Activated naive CD8-positive, alpha-beta T cell treated with anti-CD3 and anti-CD28 coated beads, Interleukin-2, amount 50 U/mL, for 24 hours (primary cell): ENCODE data around the gene MSANTD4.

Experiments used
- ATAC-seq: fragments of 150-1000 bp; cut with Tn5 transposase; one replicate; pipeline ENCODE4 v1.10.0; 2021
- DNase-seq: peaks from one replicate; pipeline ENCODE4 v3.0.0; 2021
- H3K27ac Mint-ChIP-seq: one replicate; pipeline ENCODE4 v1.8.0; 2021; ENCODE audit warnings: mild to moderate bottlenecking, mixed read lengths
- H3K27me3 Mint-ChIP-seq: one replicate; pipeline ENCODE4 v1.8.0; 2021; ENCODE audit warnings: mixed read lengths
- H3K36me3 Mint-ChIP-seq: one replicate; pipeline ENCODE4 v1.8.0; 2021; ENCODE audit warnings: low read depth, mixed read lengths
- H3K4me1 Mint-ChIP-seq: one replicate; pipeline ENCODE4 v1.8.0; 2021; ENCODE audit warnings: mixed read lengths
- H3K4me3 Mint-ChIP-seq: one replicate; pipeline ENCODE4 v1.8.0; 2021; ENCODE audit warnings: mild to moderate bottlenecking, moderate library complexity, mixed read lengths
- H3K9me3 Mint-ChIP-seq: one replicate; pipeline ENCODE4 v1.8.0; 2021; ENCODE audit warnings: mixed read lengths

The MSANTD4 gene

GRCh38 chr11:105986554-105986953 is 35.5 kb downstream of the MSANTD4 start:
- no peak for ATAC-seq

DNA sequence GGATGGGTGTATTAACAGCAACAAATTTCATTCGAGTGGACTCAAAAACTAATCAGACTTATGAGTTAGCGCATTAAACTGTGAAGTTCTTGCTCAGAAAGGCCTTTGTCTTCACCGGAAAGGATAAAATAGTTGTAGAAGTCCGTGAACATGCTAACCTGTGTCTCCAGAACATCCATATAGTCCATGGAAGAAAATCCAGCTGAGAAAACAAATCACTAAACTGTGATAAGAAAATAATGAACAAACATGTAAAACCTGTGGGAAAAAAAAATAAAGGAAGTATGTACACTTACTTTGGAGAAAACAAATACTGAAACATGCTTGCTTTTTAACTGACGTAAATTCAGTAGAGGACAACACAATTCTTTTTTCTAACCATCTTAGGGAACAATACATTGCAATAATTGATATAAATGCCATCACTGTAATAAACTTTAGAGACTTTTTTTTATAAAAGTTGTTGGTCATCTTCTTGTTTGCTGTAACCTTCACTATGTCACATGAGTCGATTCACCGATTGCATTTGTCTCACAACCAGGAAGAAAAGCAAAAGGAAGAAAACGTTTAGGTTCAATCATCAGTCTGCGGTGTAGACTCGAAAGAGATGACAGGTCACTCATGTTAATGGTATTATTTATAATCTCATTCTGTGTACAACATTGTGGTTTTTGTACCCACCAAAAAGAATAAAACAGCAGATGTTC is 41.9 kb downstream of the MSANTD4 start:
- H3K9me3 Mint-ChIP-seq: peaks cover 4% of the 10 kb centered on the region
- DNase-seq (no peak), ATAC-seq (no peak)
- no peaks in the 10 kb centered on the region for H3K36me3 Mint-ChIP-seq
- H3K27me3 Mint-ChIP-seq: no peaks in the 10 kb centered on the region
- H3K4me3 Mint-ChIP-seq: no peak overlapping the region
- no peaks in the 10 kb centered on the region for H3K4me1 Mint-ChIP-seq
- H3K27ac Mint-ChIP-seq: no peak overlapping the region

More at GRCh38 chr11:105986554-105986953, 35.5 kb downstream of the MSANTD4 start:
- Mint-ChIP-seq H3K9me3 (peaks cover 3% of the 10 kb centered on the region), H3K27me3 (no peaks in the 10 kb centered on the region), H3K36me3 (no peaks in the 10 kb centered on the region), H3K4me3 (no peak overlapping the region), H3K4me1 (no peaks in the 10 kb centered on the region), H3K27ac (no peak overlapping the region)
- DNase-seq: no peak

GRCh38 chr11:105975128-105975527 is 46.9 kb downstream of the MSANTD4 start:
- no peak for ATAC-seq
- no peaks in the 10 kb centered on the region for H3K9me3 Mint-ChIP-seq
- H3K4me1 Mint-ChIP-seq: no peaks in the 10 kb centered on the region
- H3K36me3 Mint-ChIP-seq: no peaks in the 10 kb centered on the region
- DNase-seq: no peak
- H3K27me3 Mint-ChIP-seq: no peaks in the 10 kb centered on the region
- H3K4me3 Mint-ChIP-seq: no peak overlapping the region
- no peak overlapping the region for H3K27ac Mint-ChIP-seq

DNA sequence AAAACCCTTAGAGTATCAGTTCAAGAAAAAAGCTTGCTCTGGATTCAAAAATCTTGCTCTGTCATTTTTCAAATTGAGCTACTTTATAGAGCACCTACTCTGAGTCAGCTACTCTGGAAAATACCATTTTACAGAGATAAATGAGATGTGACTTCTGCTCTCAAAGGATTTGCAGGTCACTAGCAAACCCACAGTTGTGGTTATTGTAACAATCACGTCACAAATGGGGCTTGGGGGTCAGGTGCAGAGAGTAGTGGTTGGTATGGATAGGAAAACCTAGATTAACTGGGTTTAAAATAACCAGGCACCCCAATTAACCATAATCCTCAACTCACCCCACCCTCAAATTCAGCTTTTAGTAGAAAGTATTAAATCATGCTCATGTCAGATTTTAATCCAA is 52.3 kb downstream of the MSANTD4 start:
- Mint-ChIP-seq H3K4me3 (no peak overlapping the region), H3K27ac (no peak overlapping the region), H3K27me3 (no peaks in the 10 kb centered on the region), H3K4me1 (no peaks in the 10 kb centered on the region), H3K36me3 (no peaks in the 10 kb centered on the region), H3K9me3 (no peaks in the 10 kb centered on the region)
- no peak for DNase-seq
- no peak for ATAC-seq

DNA sequence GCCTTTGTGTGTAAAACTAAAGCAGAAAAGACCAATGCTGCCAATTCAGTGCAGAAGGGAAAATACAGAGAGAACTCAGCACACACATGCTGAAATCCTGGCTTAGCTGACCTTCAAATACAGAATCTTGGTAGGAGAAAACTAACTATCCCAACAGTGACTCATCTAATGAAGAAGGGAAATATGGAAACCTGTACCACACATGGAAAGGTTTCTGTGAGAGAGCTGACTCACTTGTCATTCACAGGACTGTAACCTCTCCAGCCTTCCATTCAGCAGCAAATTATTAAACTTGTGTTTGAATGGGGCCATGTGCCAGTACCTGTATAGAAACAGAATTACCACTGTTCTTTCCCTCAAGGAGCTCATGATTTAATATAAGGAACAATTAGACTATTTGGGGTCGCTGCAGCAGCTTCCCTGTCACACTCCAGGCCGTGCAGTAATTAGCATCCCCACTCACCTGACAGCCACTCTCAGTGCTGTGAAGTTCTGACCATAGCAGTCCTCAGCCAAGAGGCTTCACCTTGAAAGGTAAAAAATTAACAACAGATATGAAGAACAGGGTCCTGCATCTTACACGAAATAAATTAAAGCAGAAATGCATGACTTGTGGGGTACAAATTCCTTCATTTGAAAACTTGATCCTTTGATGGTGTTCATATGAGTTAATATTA is 53.9 kb downstream of the MSANTD4 start:
- Mint-ChIP-seq H3K27me3 (no peaks in the 10 kb centered on the region), H3K9me3 (no peaks in the 10 kb centered on the region), H3K27ac (no peak overlapping the region), H3K36me3 (no peaks in the 10 kb centered on the region), H3K4me1 (no peaks in the 10 kb centered on the region), H3K4me3 (no peak overlapping the region)
- DNase-seq: no peak
- no peak for ATAC-seq

GRCh38 chr11:105960252-105961245 is 61.5 kb downstream of the MSANTD4 start:
- ATAC-seq: no peak
- Mint-ChIP-seq H3K9me3 (peaks cover 25% of the 10 kb centered on the region), H3K27me3 (no peaks in the 10 kb centered on the region), H3K4me3 (no peak overlapping the region), H3K27ac (no peak overlapping the region), H3K36me3 (no peaks in the 10 kb centered on the region), H3K4me1 (no peaks in the 10 kb centered on the region)
- no peak for DNase-seq
